NCI-H2196 treated with DMSO at 0.1 percent for 48 hours (cell line): ENCODE data around the gene EMILIN1.
"Not testable (repeated sequence)": the region's sequence is repeated elsewhere in the genome, so short reads cannot be mapped to it uniquely, and the experiment has no call there.

Experiments used
- DNase-seq: peaks from one replicate; lab custom pipeline; 2025; ENCODE audit not compliant: unreplicated experiment; lab: John Stamatoyannopoulos, UW

Gene EMILIN1

DNA sequence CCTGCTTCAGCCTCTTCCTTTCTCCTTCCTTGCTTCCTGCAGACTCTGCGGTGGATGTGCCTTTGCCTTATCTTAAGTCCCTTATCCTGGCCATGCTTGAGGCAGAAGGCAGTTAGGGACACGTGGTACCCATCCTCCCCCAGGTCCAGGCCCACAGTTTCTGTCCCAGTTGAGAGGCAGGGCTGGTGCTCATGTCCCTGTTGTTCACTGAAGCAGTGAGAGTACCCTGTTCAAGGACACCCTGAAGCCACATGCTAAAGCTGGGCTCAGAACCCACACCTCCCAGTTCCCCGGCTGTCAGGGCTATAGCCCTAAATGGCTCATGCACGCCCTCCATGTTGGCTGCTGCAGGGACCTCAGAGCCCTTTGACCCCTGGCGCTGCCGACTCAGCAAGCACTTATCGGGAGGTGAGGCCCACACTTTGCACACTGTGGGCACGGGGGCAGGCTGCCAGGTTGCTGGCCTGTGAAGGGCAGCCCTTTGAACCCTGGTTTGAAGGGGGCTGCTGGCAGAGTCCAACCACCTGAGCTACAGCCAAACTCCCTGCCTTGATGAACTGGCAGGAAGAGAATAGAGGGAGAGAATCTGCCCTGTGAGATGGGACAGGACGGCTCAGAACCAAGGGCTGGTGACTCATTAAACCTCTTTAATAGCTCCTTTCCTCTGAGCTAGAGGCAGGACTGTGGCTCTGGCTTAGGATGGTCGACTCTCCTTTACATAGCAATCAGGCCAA lies 14.4 kb downstream of the EMILIN1 start:
- DNase-seq = no peak

DNA sequence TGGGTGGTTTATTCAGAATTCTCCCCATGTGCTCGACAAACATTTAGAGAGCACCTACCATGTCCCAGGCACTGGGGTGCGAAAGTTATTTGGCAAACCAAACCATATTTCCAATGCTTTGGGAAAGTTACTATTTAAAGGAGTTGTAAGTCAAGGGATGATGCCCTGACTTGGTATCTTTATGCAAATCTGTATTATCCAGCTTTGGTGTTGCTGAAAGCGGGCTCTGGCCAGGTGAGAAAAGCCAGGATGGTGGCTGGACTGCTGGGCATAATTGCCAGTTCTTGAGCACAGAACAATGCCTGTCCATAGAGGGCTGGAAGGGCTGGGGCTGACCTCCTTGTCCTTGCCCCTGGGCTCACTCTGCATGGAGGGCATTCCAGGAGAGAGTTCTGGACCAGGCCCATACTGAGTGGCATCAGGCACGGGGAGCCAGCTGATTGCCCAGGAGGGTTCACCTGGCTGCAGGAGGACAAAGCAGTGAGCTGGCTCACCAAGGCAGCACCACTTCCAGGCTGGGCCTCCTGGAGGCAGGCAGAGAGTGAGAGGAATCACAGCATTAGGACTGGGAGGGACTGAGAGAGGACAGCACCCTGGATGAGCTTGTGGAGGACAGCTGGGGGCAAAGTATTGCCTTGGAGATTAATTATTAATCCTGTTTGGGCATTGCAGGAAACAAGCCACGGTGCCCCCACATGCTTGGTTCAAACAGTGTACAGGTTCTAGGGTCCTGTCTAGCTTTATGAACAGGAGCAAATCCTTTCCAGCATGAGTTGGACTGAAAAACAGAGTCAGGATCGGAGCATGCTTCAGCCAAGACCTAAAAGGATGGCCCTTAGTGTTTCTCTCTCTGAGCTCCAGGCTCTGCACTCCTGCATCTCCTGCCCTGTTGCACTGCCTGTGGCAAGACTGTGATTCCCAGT lies 15.3 kb downstream of the EMILIN1 start:
- no peak for DNase-seq

DNA sequence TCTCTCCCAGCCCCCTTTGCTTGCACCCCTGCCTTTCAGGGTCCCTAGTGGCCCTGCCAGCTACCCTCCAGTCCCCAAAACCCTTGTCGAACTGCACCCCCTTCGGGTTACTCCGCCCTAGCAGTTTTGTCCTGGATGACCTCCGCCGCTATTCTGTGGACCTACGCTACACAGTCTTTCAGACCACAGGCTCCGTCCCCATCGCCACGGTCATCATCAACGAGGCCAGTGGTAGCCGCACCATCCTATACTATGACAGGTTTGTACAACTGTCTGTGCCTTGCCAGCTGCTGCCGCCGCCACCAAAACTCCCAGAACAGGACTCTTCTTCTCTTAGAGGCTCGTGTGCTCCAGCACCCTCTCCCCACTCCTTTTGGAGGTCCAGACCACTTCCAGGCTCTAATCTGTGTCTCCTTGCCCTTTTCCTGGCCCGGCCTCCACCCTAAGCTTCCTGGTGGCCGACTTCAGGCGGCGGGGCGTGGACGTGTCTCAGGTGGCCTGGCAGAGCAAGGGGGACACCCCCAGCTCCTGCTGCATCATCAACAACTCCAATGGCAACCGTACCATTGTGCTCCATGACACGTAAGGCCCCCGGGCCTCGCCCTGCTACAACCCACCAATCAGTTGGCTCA lies 16.1 kb downstream of the EMILIN1 start:
- DNase-seq = no peak

DNA sequence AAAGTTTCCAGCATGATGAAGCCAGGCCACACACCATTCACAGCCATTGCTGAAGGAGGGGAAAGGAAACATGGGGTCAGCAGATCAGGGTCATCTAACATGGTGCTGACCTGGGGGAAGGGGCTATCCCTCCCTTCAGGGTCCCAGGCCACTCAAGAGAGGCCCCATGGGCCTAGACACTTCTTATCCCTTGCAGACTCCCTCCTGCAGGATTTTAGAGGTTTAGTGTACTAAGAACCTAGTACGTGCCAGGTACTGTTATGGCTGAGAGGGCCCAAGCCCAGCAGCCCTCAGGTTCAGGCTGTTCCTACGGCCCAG lies 17.0 kb downstream of the EMILIN1 start:
- DNase-seq = no peak

- no peak for DNase-seq
Measured at GRCh38 chr2:27095745-27096651, 17.6 kb downstream of the EMILIN1 start.

GRCh38 chr2:27096748-27097297 lies 18.4 kb downstream of the EMILIN1 start:
- no peak for DNase-seq

- no peak for DNase-seq
Measured at GRCh38 chr2:27097341-27097740, 18.9 kb downstream of the EMILIN1 start.

DNA sequence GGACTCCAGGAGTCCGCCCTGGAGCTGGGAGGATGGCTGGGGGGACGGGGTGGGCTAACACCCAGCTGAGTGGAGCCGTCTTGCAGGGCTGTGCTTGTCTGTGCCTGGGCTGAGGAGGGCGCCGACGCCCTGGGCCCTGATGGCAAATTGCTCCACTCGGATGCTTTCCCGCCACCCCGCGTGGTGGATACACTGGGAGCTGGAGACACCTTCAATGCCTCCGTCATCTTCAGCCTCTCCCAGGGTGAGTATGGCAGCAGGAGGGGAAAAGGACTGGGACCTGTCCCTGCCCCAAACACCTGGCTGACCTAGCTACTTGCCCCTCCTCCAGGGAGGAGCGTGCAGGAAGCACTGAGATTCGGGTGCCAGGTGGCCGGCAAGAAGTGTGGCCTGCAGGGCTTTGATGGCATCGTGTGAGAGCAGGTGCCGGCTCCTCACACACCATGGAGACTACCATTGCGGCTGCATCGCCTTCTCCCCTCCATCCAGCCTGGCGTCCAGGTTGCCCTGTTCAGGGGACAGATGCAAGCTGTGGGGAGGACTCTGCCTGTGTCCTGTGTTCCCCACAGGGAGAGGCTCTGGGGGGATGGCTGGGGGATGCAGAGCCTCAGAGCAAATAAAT lies 21.0 kb downstream of the EMILIN1 start:
- DNase-seq = no peak

DNA sequence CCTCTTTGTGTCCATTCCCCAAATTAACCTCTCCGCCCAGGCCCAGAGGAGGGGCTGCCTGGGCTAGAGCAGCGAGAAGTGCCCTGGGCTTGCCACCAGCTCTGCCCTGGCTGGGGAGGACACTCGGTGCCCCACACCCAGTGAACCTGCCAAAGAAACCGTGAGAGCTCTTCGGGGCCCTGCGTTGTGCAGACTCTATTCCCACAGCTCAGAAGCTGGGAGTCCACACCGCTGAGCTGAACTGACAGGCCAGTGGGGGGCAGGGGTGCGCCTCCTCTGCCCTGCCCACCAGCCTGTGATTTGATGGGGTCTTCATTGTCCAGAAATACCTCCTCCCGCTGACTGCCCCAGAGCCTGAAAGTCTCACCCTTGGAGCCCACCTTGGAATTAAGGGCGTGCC lies 21.6 kb downstream of the EMILIN1 start:
- no peak for DNase-seq

GRCh38 chr2:27102329-27102728 lies 23.9 kb downstream of the EMILIN1 start:
- DNase-seq = no peak

DNA sequence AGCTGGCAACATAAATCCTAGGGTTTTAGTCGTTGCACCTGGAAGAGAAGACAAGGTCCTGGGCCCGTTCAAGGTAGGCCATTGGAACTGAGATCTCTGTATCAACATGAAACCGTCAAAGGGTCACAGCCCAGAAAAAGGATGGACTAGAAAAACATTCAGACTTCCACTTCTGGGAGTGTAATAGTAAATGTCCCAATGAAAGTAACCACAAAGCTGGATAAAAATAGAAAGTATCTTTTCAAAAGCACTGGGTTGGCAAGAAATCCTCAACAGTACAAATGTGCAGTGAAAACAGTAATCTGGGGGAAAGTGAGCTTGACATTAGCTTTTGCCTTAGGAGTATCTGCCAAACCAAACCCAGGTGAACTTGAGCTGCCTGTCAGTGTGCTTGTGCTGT lies 27.6 kb downstream of the EMILIN1 start:
- DNase-seq = no peak

GRCh38 chr2:27108221-27108620 lies 29.8 kb downstream of the EMILIN1 start:
- DNase-seq = no peak

DNA sequence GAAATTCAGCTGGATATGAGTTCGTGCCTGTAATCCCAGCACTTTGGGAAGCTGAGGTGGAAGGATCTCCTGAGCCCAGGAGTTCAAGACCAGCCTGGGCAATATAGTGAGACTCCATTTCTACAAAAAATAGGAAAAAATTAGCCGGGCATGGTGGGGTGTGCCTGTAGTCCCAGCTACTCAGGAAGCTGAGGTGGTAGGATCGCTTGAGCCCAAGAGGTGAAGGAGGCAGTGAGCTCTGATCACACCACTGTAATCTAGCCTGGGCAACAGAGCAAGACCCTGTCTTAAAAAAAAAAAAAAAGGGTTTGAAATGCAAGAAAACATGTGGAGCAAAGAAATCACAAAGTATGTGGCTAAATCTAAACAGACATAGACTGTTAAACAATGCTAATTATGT lies 30.7 kb downstream of the EMILIN1 start:
- no peak for DNase-seq

- DNase-seq = not testable (repeated sequence)
Measured at GRCh38 chr2:27110603-27111352, 32.4 kb downstream of the EMILIN1 start.

DNA sequence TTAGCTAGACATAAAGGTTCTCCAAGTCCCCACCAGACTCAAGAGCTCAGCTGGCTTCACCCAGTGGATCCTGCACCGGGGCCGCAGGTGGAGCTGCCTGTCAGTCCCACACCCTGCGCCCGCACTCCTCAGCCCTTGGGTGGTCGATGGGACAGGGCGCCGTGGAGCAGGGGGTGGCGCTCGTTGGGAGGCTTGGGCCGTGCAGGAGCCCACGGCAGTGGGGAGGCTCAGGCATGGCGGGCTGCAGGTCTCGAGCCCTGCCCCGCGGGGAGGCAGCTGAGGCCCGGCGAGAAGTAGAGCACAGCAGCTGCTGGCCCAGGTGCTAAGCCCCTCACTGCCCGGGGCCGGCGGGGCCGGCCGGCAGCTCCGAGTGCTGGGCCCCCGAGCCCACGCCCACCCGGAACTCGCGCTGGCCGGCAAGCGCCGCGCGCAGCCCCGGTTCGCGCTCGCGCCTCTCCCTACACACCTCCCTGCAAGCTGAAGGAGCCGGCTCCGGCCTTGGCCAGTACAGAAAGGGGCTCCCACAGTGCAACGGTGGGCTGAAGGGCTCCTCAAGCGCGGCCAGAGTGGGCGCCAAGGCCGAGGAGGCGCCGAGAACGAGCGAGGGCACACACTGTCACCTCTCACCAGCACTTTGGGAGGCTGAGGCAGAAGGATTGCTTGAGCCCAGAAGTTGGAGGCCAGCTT lies 33.1 kb downstream of the EMILIN1 start:
- not testable (repeated sequence) for DNase-seq

- DNase-seq = no peak
Measured at GRCh38 chr2:27115519-27115918, 37.1 kb downstream of the EMILIN1 start.

- DNase-seq = no peak
Measured at GRCh38 chr2:27117995-27118524, 39.6 kb downstream of the EMILIN1 start.

DNA sequence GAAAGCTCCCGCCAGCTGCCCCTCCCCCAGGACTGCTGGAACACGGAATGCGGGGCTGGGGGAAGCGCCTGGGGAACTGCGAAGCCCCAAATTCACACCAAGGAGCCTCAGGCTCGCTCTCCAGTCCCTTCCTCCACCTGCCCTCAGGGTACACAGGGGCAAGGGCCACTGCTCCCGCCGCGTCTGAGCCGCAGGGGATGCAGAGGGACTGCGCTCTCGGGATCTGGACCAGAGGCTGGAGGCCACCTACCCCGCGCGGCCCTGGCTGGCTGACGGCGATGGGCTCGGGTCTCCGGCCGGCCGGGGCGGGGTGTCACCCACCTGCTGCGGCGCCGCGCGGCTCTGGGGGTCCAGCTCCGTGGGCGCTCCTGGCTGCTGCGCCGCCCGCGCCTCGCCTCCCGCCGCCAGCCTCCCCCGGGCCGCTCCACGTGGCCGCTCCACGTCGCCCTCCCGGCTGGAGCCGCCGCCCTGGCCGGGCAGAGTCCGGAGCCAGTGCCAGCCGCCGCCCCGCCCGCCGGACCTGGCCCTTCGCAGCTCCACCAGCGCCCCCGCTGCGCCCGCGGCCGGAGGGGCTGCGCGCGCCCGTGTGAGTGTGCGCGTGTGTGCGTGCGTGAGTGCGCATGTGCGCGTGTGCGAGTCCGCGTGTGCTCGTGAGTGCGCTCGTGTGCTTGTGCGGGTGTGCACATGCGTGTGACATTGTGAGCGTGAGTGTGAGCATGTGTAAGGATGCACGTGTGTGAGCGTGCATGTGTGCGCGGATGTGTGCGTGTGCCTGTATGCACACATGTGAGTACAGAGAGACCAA lies 40.3 kb downstream of the EMILIN1 start, which contains the start of gene CGREF1:
Gene CGREF1, minus strand, starts transcription at position 604 of the 805 bp plus-strand sequence. CDS start 14,762 bp downstream, outside the sequence.
- DNase-seq = no peak
